D721Med (cell line): ENCODE measurements around the gene EYS.

ENCODE experiments used
- DNase-seq: peaks from one replicate; pipeline ENCODE4 v3.0.0; 2011; ENCODE audit warnings: low spot score; ENCODE audit not compliant: insufficient read length
- FAIRE-seq: peaks from 2 replicates; lab custom pipeline; 2011; peaks lifted over from hg19 to GRCh38; lab: Jason Lieb, UNC
- TF ChIP-seq, protein P1 (sequence below): IDR thresholded peaks from 2 replicates; pipeline ENCODE4 v1.5.1; 2012; ENCODE audit warnings: mild to moderate bottlenecking, control low read depth; ENCODE audit not compliant: insufficient read depth; ENCODE audit errors: missing control alignments

Gene EYS

DNA sequence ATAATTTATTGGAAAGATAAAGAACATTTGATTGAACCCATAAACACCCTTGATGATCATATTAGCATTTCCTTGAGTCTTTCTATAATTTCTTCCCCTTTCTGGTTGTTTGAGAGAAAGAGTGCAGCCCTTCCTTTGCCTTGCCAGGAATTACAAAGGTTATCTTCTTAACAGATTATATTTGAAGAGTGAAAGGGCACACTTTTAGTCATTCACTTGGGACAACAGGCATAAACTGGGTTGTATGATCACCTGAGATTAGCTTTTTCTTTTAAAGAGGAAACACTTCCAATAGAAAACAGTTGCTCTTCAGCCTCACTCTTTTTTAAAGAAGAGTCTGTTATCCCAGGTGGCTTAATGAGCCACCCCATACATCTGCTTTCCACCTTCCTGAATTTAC lies 1776.2 kb downstream of the EYS start:
- TF ChIP-seq, protein P1, sequence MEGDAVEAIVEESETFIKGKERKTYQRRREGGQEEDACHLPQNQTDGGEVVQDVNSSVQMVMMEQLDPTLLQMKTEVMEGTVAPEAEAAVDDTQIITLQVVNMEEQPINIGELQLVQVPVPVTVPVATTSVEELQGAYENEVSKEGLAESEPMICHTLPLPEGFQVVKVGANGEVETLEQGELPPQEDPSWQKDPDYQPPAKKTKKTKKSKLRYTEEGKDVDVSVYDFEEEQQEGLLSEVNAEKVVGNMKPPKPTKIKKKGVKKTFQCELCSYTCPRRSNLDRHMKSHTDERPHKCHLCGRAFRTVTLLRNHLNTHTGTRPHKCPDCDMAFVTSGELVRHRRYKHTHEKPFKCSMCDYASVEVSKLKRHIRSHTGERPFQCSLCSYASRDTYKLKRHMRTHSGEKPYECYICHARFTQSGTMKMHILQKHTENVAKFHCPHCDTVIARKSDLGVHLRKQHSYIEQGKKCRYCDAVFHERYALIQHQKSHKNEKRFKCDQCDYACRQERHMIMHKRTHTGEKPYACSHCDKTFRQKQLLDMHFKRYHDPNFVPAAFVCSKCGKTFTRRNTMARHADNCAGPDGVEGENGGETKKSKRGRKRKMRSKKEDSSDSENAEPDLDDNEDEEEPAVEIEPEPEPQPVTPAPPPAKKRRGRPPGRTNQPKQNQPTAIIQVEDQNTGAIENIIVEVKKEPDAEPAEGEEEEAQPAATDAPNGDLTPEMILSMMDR = no peak
- FAIRE-seq = no peak
- no peak for DNase-seq

DNA sequence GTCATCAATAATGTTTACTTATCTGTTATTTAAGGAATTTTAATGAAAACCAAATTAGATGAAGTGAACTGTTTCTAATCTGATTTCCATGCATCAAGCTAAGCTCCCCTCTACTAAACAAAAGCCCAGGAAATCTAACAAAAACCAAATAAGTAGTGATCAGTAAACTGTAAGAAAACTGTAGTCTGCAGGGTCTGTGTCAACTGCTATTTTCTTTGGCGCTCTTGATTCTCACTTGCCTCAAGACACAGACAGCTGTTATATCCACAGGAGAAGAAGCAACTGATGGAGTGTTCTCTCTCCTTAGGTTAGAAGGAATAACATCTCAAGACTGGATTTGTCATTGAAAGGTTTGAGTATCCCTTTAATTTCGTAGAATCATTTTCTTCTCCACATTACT lies 1777.9 kb downstream of the EYS start:
- TF ChIP-seq, protein P1 = no peak
- no peak for DNase-seq
- no peak for FAIRE-seq

DNA sequence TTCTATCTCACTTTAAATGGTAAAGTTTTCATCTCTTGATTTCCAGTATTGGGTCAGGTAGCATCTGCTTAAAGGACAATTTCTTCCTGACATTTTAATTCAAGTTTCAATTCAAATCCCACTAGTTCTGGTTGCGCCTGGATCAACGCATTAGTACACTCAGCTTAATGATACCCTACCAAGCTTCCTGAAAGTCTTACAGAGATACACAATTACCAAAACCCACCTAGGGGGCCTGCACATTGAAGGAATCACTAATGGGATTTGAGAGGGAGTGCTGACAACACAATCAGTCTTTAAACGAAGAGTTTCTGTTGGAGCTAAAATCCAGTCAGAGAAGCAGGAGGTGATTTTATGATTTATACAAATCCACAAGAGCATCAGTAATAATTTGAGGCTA lies 1778.4 kb downstream of the EYS start:
- DNase-seq (no peak), FAIRE-seq (no peak)
- TF ChIP-seq, protein P1 = no peak

DNA sequence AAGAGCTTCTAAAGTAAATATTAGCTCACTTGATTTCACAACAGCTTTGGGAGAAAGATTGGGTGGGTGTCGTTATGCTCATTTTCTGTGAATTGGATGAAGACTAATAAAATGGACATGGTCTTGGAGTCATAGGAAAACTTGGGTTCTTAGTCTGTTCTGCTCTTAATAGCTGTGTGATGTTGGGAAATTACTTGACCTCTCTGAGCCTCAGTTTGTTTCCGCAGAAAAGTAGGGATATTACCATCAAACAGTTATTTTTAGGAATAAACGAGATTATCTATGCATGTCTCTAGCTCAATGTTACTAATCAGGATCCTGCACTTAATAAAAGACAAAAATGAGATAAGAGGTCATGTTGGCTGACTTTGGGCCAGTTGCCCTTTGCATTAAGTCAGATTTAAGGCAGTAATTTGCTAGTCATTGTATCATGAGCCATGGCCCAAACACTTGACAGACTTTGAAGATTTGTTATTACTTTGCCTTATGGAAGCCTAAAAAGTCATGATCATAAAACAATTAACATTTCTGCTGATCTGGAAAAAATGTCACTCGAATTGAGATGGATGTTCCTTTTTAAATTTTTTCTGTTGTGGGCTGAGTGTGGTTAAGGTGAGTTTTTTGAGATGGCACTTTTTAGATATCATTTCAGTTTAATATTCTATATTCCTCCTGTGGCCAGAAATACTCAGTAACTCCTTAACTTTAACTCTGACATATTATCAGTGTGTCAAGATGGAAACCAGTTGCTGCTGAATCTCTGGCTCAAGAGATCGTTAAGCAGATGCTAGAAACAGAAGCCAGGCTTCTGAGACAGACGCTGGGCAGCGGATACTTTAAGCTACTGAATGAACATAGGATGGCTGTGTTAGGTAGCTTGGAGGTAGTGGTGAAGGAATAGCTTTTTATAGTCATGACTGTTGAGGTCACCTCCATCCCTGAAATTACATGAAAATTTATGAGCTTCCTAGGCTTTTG lies 1779.8 kb downstream of the EYS start:
- TF ChIP-seq, protein P1 = no peak
- no peak for DNase-seq
- no peak for FAIRE-seq

DNA sequence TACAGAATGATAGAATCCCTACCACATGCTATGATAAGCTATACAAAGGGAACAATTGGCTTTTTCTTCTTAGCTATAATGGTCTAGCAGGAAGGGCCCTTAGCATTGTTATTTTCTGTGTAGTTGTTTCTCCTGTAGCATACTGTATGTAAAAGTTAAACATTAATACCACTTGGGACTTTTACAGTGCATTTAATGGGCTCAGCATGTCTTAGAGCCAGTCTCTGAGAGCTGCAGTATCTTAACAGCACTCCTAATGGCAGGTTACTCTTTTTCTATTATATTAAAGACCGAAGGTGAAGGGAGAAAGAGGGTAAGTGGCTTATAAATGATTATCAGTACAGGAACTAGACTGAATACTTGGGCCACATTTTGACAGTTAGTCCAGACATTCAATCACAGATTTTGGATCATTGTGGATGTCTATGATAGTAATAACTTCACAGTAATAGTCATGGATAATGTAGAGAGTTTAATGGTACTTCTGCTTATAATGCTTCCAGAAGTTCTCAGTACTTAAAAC lies 1780.7 kb downstream of the EYS start:
- no peak for DNase-seq
- no peak for FAIRE-seq
- TF ChIP-seq, protein P1 = no peak

DNA sequence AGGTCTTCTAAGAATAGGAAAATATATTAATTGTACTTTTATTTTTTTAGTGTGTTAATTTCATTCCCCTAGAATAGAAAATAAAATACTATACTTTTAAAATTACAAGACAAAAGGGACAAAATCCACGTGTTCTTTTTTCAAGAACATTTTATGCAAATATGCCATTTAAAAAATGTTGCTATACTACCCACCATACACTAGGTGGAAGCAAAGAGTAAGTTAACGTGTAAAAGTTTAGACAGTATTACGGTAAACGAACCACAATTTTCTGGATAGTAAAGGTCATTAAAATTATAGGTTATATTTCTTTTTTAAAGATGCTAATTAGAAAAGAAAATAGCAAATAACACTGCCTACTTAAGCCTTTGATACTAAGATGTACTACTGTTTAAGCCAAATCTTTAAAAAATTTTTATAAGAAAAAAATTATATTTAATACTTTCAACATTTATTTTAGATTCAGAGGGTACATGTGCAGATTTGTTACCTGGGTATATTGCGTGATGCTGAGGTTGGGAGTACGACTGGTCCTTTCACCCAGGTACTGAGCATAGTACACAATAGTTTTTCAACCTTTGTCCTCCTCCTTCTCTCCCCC lies 1783.8 kb downstream of the EYS start:
- FAIRE-seq = peak; percentile 78
- TF ChIP-seq, protein P1 = peak; percentile 70
- no peak for DNase-seq
